Right atrium auricular region (tissue), 2 donors: Measurements from ENCODE around the gene GRK1. TPM values are rescaled to one million over a fixed set of nuclear protein-coding genes. Genes with fewer than 3 reads are reported as not detected.

Experiments used
- DNase-seq: peaks from one replicate; pipeline ENCODE4 v3.0.0-alpha.2; 2019; ENCODE audit warnings: low spot score
- H3K27ac ChIP-seq, 2 donors: fragments of 200-600 bp; sonication (generic); 1 replicate in 1 of 2; 2 replicates in 1 of 2; pipeline ENCODE4 v1.5.1; 2016 to 2019
- H3K27me3 ChIP-seq, 2 donors: fragments of 200-600 bp; sonication (generic); one replicate each; pipeline versions ENCODE4 v1.5.1 to v1.6.0; 2017 to 2019
- H3K36me3 ChIP-seq: fragments of 200-600 bp; sonication (generic); one replicate; pipeline ENCODE4 v1.5.1; 2016
- H3K4me1 ChIP-seq, 2 donors: fragments of 200-600 bp; sonication (generic); one replicate each; pipeline versions ENCODE4 v1.5.1 to v1.6.0; 2017 to 2019
- H3K4me3 ChIP-seq, 2 donors: fragments of 200-600 bp; sonication (generic); 1 replicate in 1 of 2; 2 replicates in 1 of 2; pipeline ENCODE4 v1.5.1; 2017 to 2019; ENCODE audit warnings: mild to moderate bottlenecking in 1 of 2, moderate library complexity in 1 of 2
- H3K9me3 ChIP-seq, 2 donors: fragments of 200-600 bp; sonication (generic); one replicate each; pipeline ENCODE4 v1.5.1; 2019
- total RNA-seq, 2 donors: library from RNA; depleted of rRNA; stranded (reverse); fragments of >200 nt; gene quantifications; one replicate each; pipeline ENCODE4 v1.1.0, GENCODE V29; 2016
- TF ChIP-seq, protein P1 (sequence below), 2 donors: fragments of 200-600 bp; sonication (generic); IDR thresholded peaks; one replicate each; pipeline ENCODE4 v1.5.1; 2019; ENCODE audit warnings: antibody characterized with exemption in 2 of 2

The GRK1 gene
- total RNA-seq, 2 donors from 2014 or later: not detected

- Histone ChIP-seq H3K4me1 (no peaks in the 10 kb centered on the region), H3K9me3 (no peaks in the 10 kb centered on the region), H3K27ac (no peak overlapping the region), H3K4me3 (no peak overlapping the region), H3K36me3 (no peaks in the 10 kb centered on the region), H3K27me3 (no peaks in the 10 kb centered on the region)
- DNase-seq: no peak
- TF ChIP-seq, protein P1, sequence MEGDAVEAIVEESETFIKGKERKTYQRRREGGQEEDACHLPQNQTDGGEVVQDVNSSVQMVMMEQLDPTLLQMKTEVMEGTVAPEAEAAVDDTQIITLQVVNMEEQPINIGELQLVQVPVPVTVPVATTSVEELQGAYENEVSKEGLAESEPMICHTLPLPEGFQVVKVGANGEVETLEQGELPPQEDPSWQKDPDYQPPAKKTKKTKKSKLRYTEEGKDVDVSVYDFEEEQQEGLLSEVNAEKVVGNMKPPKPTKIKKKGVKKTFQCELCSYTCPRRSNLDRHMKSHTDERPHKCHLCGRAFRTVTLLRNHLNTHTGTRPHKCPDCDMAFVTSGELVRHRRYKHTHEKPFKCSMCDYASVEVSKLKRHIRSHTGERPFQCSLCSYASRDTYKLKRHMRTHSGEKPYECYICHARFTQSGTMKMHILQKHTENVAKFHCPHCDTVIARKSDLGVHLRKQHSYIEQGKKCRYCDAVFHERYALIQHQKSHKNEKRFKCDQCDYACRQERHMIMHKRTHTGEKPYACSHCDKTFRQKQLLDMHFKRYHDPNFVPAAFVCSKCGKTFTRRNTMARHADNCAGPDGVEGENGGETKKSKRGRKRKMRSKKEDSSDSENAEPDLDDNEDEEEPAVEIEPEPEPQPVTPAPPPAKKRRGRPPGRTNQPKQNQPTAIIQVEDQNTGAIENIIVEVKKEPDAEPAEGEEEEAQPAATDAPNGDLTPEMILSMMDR (IDR thresholded peaks at IDR 0.05): no peak
Observed at GRCh38 chr13:113671066-113672001, 4.3 kb downstream of the GRK1 start.

DNA sequence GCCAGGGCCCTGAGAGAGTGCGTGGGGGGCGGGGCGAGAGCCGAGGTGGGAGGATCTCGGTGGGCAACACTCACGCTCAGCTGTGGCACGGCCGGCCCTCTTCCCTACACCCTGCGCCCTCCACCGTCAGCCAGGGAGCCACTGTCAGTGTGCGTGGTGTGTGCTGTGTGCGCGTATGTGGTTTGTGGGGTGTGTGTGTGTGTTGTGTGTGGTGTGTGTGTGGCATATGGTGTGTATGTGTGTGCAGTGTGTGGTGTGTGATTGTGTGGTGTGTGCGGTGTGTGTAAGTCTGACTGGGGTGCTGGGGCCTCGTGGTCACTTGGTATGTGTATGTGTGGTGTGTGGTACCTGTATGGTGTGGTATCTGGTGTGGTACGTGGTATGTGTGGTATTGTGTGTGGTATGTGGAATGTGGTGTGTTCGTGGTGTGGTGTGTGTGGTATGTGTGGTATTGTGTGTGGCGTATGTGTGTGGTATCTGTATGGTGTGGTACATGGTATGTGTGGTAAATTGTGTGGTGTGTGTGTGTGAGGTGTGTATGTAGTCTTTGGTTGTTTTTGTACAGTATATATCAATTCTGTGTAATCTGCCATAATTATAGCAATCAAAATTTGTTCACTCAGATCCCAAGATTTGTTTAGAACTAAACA lies 5.1 kb downstream of the GRK1 start:
- TF ChIP-seq, protein P1 (IDR thresholded peaks at IDR 0.05): no peak

GRCh38 chr13:113722921-113723320 lies 55.9 kb downstream of the GRK1 start:
- H3K27me3 ChIP-seq: no peaks in the 10 kb centered on the region
- H3K36me3 ChIP-seq: no peaks in the 10 kb centered on the region
- no peaks in the 10 kb centered on the region for H3K9me3 ChIP-seq
- no peak overlapping the region for H3K27ac ChIP-seq
- H3K4me3 ChIP-seq: no peak overlapping the region
- DNase-seq: no peak
- TF ChIP-seq, protein P1 (IDR thresholded peaks at IDR 0.05): no peak
- peaks cover 0 to 15% of the 10 kb centered on the region in 2 donors for H3K4me1 ChIP-seq

More for the DNA sequence above, 5.1 kb downstream of the GRK1 start:
- Histone ChIP-seq H3K9me3 (no peaks in the 10 kb centered on the region), H3K36me3 (no peaks in the 10 kb centered on the region), H3K27me3 (no peaks in the 10 kb centered on the region), H3K4me1 (no peaks in the 10 kb centered on the region), H3K27ac (no peak overlapping the region), H3K4me3 (no peak overlapping the region)
- DNase-seq: no peak

- H3K4me3 ChIP-seq: no peak overlapping the region
- H3K4me1 ChIP-seq: peaks cover 0 to 15% of the 10 kb centered on the region in 2 donors
- DNase-seq: no peak
- H3K27ac ChIP-seq: no peak overlapping the region
- no peaks in the 10 kb centered on the region for H3K36me3 ChIP-seq
- no peaks in the 10 kb centered on the region for H3K27me3 ChIP-seq
- no peaks in the 10 kb centered on the region for H3K9me3 ChIP-seq
- TF ChIP-seq, protein P1 (IDR thresholded peaks at IDR 0.05): no peak
Observed at GRCh38 chr13:113723410-113724015, 56.5 kb downstream of the GRK1 start.

GRCh38 chr13:113724016-113724758 lies 57.2 kb downstream of the GRK1 start:
- TF ChIP-seq, protein P1 (IDR thresholded peaks at IDR 0.05): no peak
- no peak for DNase-seq
- Histone ChIP-seq H3K4me1 (peaks cover 0 to 21% of the 10 kb centered on the region in 2 donors), H3K9me3 (no peaks in the 10 kb centered on the region), H3K36me3 (no peaks in the 10 kb centered on the region), H3K27ac (peak overlapping the region; percentile 73 to 88), H3K27me3 (no peaks in the 10 kb centered on the region), H3K4me3 (peak overlapping the region in 1 of 2 donors; percentile 56)
